ENCODE results near the gene CDK10. TPM values are rescaled to one million over a fixed set of nuclear protein-coding genes. Genes with fewer than 3 reads are reported as not detected.
"Not testable (repeated sequence)": the region's sequence is repeated elsewhere in the genome, so short reads cannot be mapped to it uniquely, and the experiment has no call there.

Gene CDK10
- total RNA-seq, 3 donors from 2014 or later = 76.3 to 82.5 (median 81.9) TPM

GRCh38 chr16:89656435-89657121 lies 29.9 kb upstream of the CDK10 start:
- H3K4me3 Mint-ChIP-seq = peak overlapping the region; percentile 92
- no peaks in the 10 kb centered on the region for H3K9me3 Mint-ChIP-seq
- H3K36me3 Mint-ChIP-seq (ENCODE audit: insufficient read depth) = peaks cover 8% of the 10 kb centered on the region
- peaks cover 27% of the 10 kb centered on the region for H3K4me1 Mint-ChIP-seq (ENCODE audit: low read depth)
- DNase-seq (no peak), ATAC-seq (no peak)
- no peaks in the 10 kb centered on the region for H3K27me3 Mint-ChIP-seq (ENCODE audit: low read depth)

- Mint-ChIP-seq H3K9me3 (no peaks in the 10 kb centered on the region), H3K4me1 (ENCODE audit: low read depth) (peaks cover 27% of the 10 kb centered on the region), H3K27me3 (ENCODE audit: low read depth) (no peaks in the 10 kb centered on the region), H3K36me3 (ENCODE audit: insufficient read depth) (peaks cover 8% of the 10 kb centered on the region), H3K4me3 (peak within 1 kb of the TSS; percentile 92)
- peak; percentile 92 for DNase-seq
- peak; percentile 95 to 96 for ATAC-seq
Measured at GRCh38 chr16:89657442-89658220, 28.9 kb upstream of the CDK10 start, which contains the start of the genes CHMP1A and SPATA33. Gene CHMP1A (minus strand): TSS chr16:89657708. CDS start chr16:89657588, 120 bp downstream. Gene SPATA33 (plus strand): TSS chr16:89657836. CDS start chr16:89657912, 76 bp downstream.

GRCh38 chr16:89658221-89658879 lies 28.1 kb upstream of the CDK10 start:
- H3K4me3 Mint-ChIP-seq = peak overlapping the region; percentile 92
- H3K4me1 Mint-ChIP-seq (ENCODE audit: low read depth) = peaks cover 27% of the 10 kb centered on the region
- H3K9me3 Mint-ChIP-seq = no peaks in the 10 kb centered on the region
- no peak for DNase-seq
- no peaks in the 10 kb centered on the region for H3K27me3 Mint-ChIP-seq (ENCODE audit: low read depth)
- no peak for ATAC-seq
- H3K36me3 Mint-ChIP-seq (ENCODE audit: insufficient read depth) = peaks cover 8% of the 10 kb centered on the region

- ATAC-seq = no peak
Measured at GRCh38 chr16:89660146-89660545, 26.3 kb upstream of the CDK10 start.

GRCh38 chr16:89661215-89661614 lies 25.3 kb upstream of the CDK10 start:
- ATAC-seq = no peak
- no peaks in the 10 kb centered on the region for H3K27me3 Mint-ChIP-seq (ENCODE audit: low read depth)
- no peak overlapping the region for H3K4me3 Mint-ChIP-seq

More at GRCh38 chr16:89660146-89660545, 26.3 kb upstream of the CDK10 start:
- DNase-seq = no peak
- no peaks in the 10 kb centered on the region for H3K27me3 Mint-ChIP-seq (ENCODE audit: low read depth)
- peaks cover 6% of the 10 kb centered on the region for H3K36me3 Mint-ChIP-seq (ENCODE audit: insufficient read depth)
- H3K4me3 Mint-ChIP-seq = no peak overlapping the region
- peaks cover 24% of the 10 kb centered on the region for H3K4me1 Mint-ChIP-seq (ENCODE audit: low read depth)
- no peaks in the 10 kb centered on the region for H3K9me3 Mint-ChIP-seq

GRCh38 chr16:89664238-89664637 lies 22.3 kb upstream of the CDK10 start:
- DNase-seq; H3K4me3 Mint-ChIP-seq; ATAC-seq; H3K9me3 Mint-ChIP-seq; H3K27me3 Mint-ChIP-seq (ENCODE audit: low read depth); H3K36me3 Mint-ChIP-seq (ENCODE audit: insufficient read depth); H3K4me1 Mint-ChIP-seq (ENCODE audit: low read depth): not testable (repeated sequence)

More at GRCh38 chr16:89661215-89661614, 25.3 kb upstream of the CDK10 start:
- DNase-seq = no peak
- no peaks in the 10 kb centered on the region for H3K9me3 Mint-ChIP-seq
- H3K4me1 Mint-ChIP-seq (ENCODE audit: low read depth) = peaks cover 16% of the 10 kb centered on the region
- H3K36me3 Mint-ChIP-seq (ENCODE audit: insufficient read depth) = peaks cover 6% of the 10 kb centered on the region

- H3K4me1 Mint-ChIP-seq (ENCODE audit: low read depth); H3K36me3 Mint-ChIP-seq (ENCODE audit: insufficient read depth); H3K4me3 Mint-ChIP-seq; H3K9me3 Mint-ChIP-seq; DNase-seq; H3K27me3 Mint-ChIP-seq (ENCODE audit: low read depth); ATAC-seq: not testable (repeated sequence)
Measured at GRCh38 chr16:89667000-89667399, 19.5 kb upstream of the CDK10 start.

GRCh38 chr16:89667633-89668032 lies 18.9 kb upstream of the CDK10 start:
- Mint-ChIP-seq H3K4me1 (ENCODE audit: low read depth) (peaks cover 3% of the 10 kb centered on the region), H3K27me3 (ENCODE audit: low read depth) (no peaks in the 10 kb centered on the region), H3K36me3 (ENCODE audit: insufficient read depth) (peaks cover 2% of the 10 kb centered on the region), H3K9me3 (no peaks in the 10 kb centered on the region), H3K4me3 (no peak overlapping the region)
- DNase-seq (no peak), ATAC-seq (no peak)

GRCh38 chr16:89668790-89669158 lies 17.7 kb upstream of the CDK10 start:
- H3K27me3 Mint-ChIP-seq (ENCODE audit: low read depth) = no peaks in the 10 kb centered on the region
- H3K4me3 Mint-ChIP-seq = no peak overlapping the region
- ATAC-seq (no peak), DNase-seq (no peak)
- no peaks in the 10 kb centered on the region for H3K36me3 Mint-ChIP-seq (ENCODE audit: insufficient read depth)
- no peaks in the 10 kb centered on the region for H3K9me3 Mint-ChIP-seq
- peaks cover 3% of the 10 kb centered on the region for H3K4me1 Mint-ChIP-seq (ENCODE audit: low read depth)

- H3K4me1 Mint-ChIP-seq (ENCODE audit: low read depth) = peaks cover 3% of the 10 kb centered on the region
- no peaks in the 10 kb centered on the region for H3K9me3 Mint-ChIP-seq
- DNase-seq (no peak), ATAC-seq (no peak)
- no peaks in the 10 kb centered on the region for H3K27me3 Mint-ChIP-seq (ENCODE audit: low read depth)
- H3K36me3 Mint-ChIP-seq (ENCODE audit: insufficient read depth) = no peaks in the 10 kb centered on the region
- H3K4me3 Mint-ChIP-seq = no peak overlapping the region
Measured at GRCh38 chr16:89669755-89670154, 16.7 kb upstream of the CDK10 start.

GRCh38 chr16:89670496-89671431 lies 15.7 kb upstream of the CDK10 start:
- DNase-seq (no peak), ATAC-seq (no peak)
- H3K4me1 Mint-ChIP-seq (ENCODE audit: low read depth) = peaks cover 3% of the 10 kb centered on the region
- H3K36me3 Mint-ChIP-seq (ENCODE audit: insufficient read depth) = no peaks in the 10 kb centered on the region
- H3K27me3 Mint-ChIP-seq (ENCODE audit: low read depth) = no peaks in the 10 kb centered on the region
- H3K9me3 Mint-ChIP-seq = no peaks in the 10 kb centered on the region
- no peak overlapping the region for H3K4me3 Mint-ChIP-seq

- H3K4me1 Mint-ChIP-seq (ENCODE audit: low read depth); H3K27me3 Mint-ChIP-seq (ENCODE audit: low read depth); H3K9me3 Mint-ChIP-seq; H3K36me3 Mint-ChIP-seq (ENCODE audit: insufficient read depth); H3K4me3 Mint-ChIP-seq; ATAC-seq; DNase-seq: not testable (repeated sequence)
Measured at GRCh38 chr16:89671565-89671964, 14.9 kb upstream of the CDK10 start.

GRCh38 chr16:89672177-89672941 lies 14.1 kb upstream of the CDK10 start:
- ATAC-seq = no peak
- no peaks in the 10 kb centered on the region for H3K27me3 Mint-ChIP-seq (ENCODE audit: low read depth)
- H3K36me3 Mint-ChIP-seq (ENCODE audit: insufficient read depth) = no peaks in the 10 kb centered on the region
- H3K4me1 Mint-ChIP-seq (ENCODE audit: low read depth) = peaks cover 3% of the 10 kb centered on the region
- H3K4me3 Mint-ChIP-seq = no peak overlapping the region
- no peak for DNase-seq
- no peaks in the 10 kb centered on the region for H3K9me3 Mint-ChIP-seq

Measured in activated T-cell treated with anti-CD3 and anti-CD28 coated beads, Interleukin-2, amount 50 U/mL, for 4 hours (primary cell).